H9 (cell line): ENCODE measurements around the gene ATF6. TPM values are rescaled to one million over a fixed set of nuclear protein-coding genes. Genes with fewer than 3 reads are reported as not detected.

ENCODE experiments used
- DNase-seq: peaks from one replicate; pipeline ENCODE4 v3.0.0-alpha.2; 2017
- H2AFZ ChIP-seq: one replicate; pipeline ENCODE4 v1.6.1; 2013; ENCODE audit warnings: mild to moderate bottlenecking, low read length, control low read depth, moderate library complexity
- H2AK5ac ChIP-seq: 2 replicates; pipeline ENCODE4 v1.6.1; 2013; ENCODE audit warnings: low read length, control low read depth, mixed read lengths; ENCODE audit not compliant: insufficient read length
- H2BK120ac ChIP-seq: one replicate; pipeline ENCODE4 v1.6.1; 2013; ENCODE audit warnings: low read depth, mild to moderate bottlenecking, low read length, control low read depth, inconsistent platforms; ENCODE audit not compliant: poor library complexity, severe bottlenecking
- H2BK12ac ChIP-seq: 2 replicates; pipeline ENCODE4 v1.6.1; 2013; ENCODE audit warnings: low read length, control low read depth, mixed read lengths, low read depth; ENCODE audit not compliant: insufficient read length
- H2BK15ac ChIP-seq: 2 replicates; pipeline ENCODE4 v1.6.1; 2013; ENCODE audit warnings: low read depth, low read length, control low read depth
- H2BK20ac ChIP-seq: one replicate; pipeline ENCODE4 v1.6.1; 2013; ENCODE audit warnings: low read depth, mild to moderate bottlenecking, low read length, control low read depth, inconsistent platforms; ENCODE audit not compliant: poor library complexity, severe bottlenecking
- H2BK5ac ChIP-seq: 2 replicates; pipeline ENCODE4 v1.6.1; 2013; ENCODE audit warnings: low read length, control low read depth, mixed read lengths; ENCODE audit not compliant: insufficient read length
- H3K14ac ChIP-seq: 2 replicates; pipeline ENCODE4 v1.6.1; 2013; ENCODE audit warnings: low read length, control low read depth; ENCODE audit not compliant: insufficient read depth
- H3K18ac ChIP-seq: 2 replicates; pipeline ENCODE4 v1.6.1; 2013; ENCODE audit warnings: low read depth, mild to moderate bottlenecking, mixed read lengths, low read length, control low read depth; ENCODE audit not compliant: insufficient read length
- H3K23ac ChIP-seq: 2 replicates; pipeline ENCODE4 v1.6.1; 2013; ENCODE audit warnings: low read length, control low read depth, mixed read lengths, low read depth; ENCODE audit not compliant: insufficient read length
- H3K23me2 ChIP-seq: 2 replicates; pipeline ENCODE4 v1.6.1; 2013; ENCODE audit warnings: low read depth, mild to moderate bottlenecking, mixed read lengths, low read length, control low read depth; ENCODE audit not compliant: insufficient read length, poor library complexity, severe bottlenecking
- H3K27ac ChIP-seq: 2 replicates; pipeline ENCODE4 v1.5.1; 2013; ENCODE audit warnings: low read length, control low read depth, mixed read lengths, low read depth; ENCODE audit not compliant: insufficient read length
- H3K27me3 ChIP-seq: 2 replicates; pipeline ENCODE4 v1.6.1; 2013; ENCODE audit warnings: low read length, control low read depth, inconsistent platforms; ENCODE audit not compliant: insufficient read depth
- H3K4ac ChIP-seq: 2 replicates; pipeline ENCODE4 v1.6.1; 2013; ENCODE audit warnings: low read depth, mild to moderate bottlenecking, control low read depth, inconsistent platforms, low read length, moderate library complexity
- H3K4me1 ChIP-seq: 2 replicates; pipeline ENCODE4 v1.6.1; 2013; ENCODE audit warnings: low read length, control low read depth, inconsistent platforms; ENCODE audit not compliant: insufficient read depth
- H3K4me2 ChIP-seq: 2 replicates; pipeline ENCODE4 v1.6.1; 2013; ENCODE audit warnings: low read length, control low read depth, mixed read lengths; ENCODE audit not compliant: insufficient read length, insufficient read depth
- H3K56ac ChIP-seq: 2 replicates; pipeline ENCODE4 v1.6.1; 2013; ENCODE audit warnings: low read depth, mild to moderate bottlenecking, mixed read lengths, low read length, control low read depth; ENCODE audit not compliant: insufficient read length
- H3K79me1 ChIP-seq: 2 replicates; pipeline ENCODE4 v1.6.1; 2013; ENCODE audit warnings: low read depth, mild to moderate bottlenecking, moderate library complexity, low read length, control low read depth, inconsistent platforms; ENCODE audit not compliant: insufficient read depth, poor library complexity, severe bottlenecking
- H3K79me2 ChIP-seq: 2 replicates; pipeline ENCODE4 v1.6.1; 2013; ENCODE audit warnings: low read length, control low read depth, inconsistent platforms; ENCODE audit not compliant: insufficient read depth
- H3K9ac ChIP-seq: 2 replicates; pipeline ENCODE4 v1.6.1; 2013; ENCODE audit warnings: low read length, control low read depth, mixed read lengths; ENCODE audit not compliant: insufficient read length; ENCODE audit errors: extremely low read depth
- H3K9me3 ChIP-seq: one replicate; pipeline ENCODE4 v1.6.1; 2013; ENCODE audit warnings: low read depth, low read length, inconsistent platforms; ENCODE audit not compliant: control insufficient read depth
- H3T11ph ChIP-seq: one replicate; pipeline ENCODE4 v1.6.1; 2013; ENCODE audit warnings: mild to moderate bottlenecking, low read length, control low read depth, inconsistent platforms
- H4K20me1 ChIP-seq: one replicate; pipeline ENCODE4 v1.6.1; 2013; ENCODE audit not compliant: control insufficient read depth, insufficient read length, insufficient read depth
- H4K5ac ChIP-seq: 2 replicates; pipeline ENCODE4 v1.6.1; 2013; ENCODE audit warnings: low read depth, mild to moderate bottlenecking, mixed read lengths, low read length, control low read depth; ENCODE audit not compliant: insufficient read length
- H4K8ac ChIP-seq: replicated peaks from 2 replicates; pipeline ENCODE4 v1.6.1; 2013; ENCODE audit warnings: low read length, control low read depth, mixed read lengths, low read depth; ENCODE audit not compliant: insufficient read length
- H4K91ac ChIP-seq: 2 replicates; pipeline ENCODE4 v1.6.1; 2013; ENCODE audit warnings: low read depth, mild to moderate bottlenecking, moderate library complexity, mixed read lengths, low read length, control low read depth; ENCODE audit not compliant: insufficient read length
- H3K27ac Mint-ChIP-seq, 3 experiments: 2 replicates in 2 of 3; 3 replicates in 1 of 3; pipeline ENCODE4 v1.8.0; 2020 to 2021; ENCODE audit warnings: mixed read lengths in 3 of 3, mild to moderate bottlenecking in 1 of 3, moderate library complexity in 1 of 3
- H3K27me3 Mint-ChIP-seq: 2 replicates; pipeline ENCODE4 v1.8.0; 2021; ENCODE audit warnings: low read depth, mild to moderate bottlenecking, moderate library complexity, mixed read lengths
- H3K36me3 Mint-ChIP-seq, 3 experiments: 2 replicates in 2 of 3; 3 replicates in 1 of 3; pipeline ENCODE4 v1.8.0; 2020 to 2021; ENCODE audit warnings: low read depth in 3 of 3, mixed read lengths in 3 of 3; ENCODE audit not compliant: insufficient read depth in 1 of 3
- H3K4me1 Mint-ChIP-seq, 2 experiments: 2 replicates each; pipeline ENCODE4 v1.8.0; 2020; ENCODE audit warnings: mixed read lengths in 2 of 2
- H3K4me3 Mint-ChIP-seq, 2 experiments: 2 replicates in 1 of 2; 3 replicates in 1 of 2; pipeline ENCODE4 v1.8.0; 2020 to 2021; ENCODE audit warnings: mild to moderate bottlenecking in 2 of 2, mixed read lengths in 2 of 2, moderate library complexity in 1 of 2
- H3K9me3 Mint-ChIP-seq, 2 experiments: 2 replicates in 1 of 2; 3 replicates in 1 of 2; pipeline ENCODE4 v1.8.0; 2020; ENCODE audit warnings: mild to moderate bottlenecking in 2 of 2, mixed read lengths in 2 of 2, moderate library complexity in 1 of 2
- WGBS: extraction: QIAGEN DNeasy Blood & Tissue Kit; methylation state at CpG from one replicate; pipeline ENCODE4 v1.1.7; 2013; ENCODE audit warnings: missing lambda C conversion rate, low lambda C conversion rate, mixed read lengths; ENCODE audit not compliant: insufficient read length; ENCODE audit errors: extremely low coverage; 5-methylcytosine and 5-hydroxymethylcytosine counted together
- total RNA-seq: library from RNA; stranded (reverse); gene quantifications from 2 replicates; pipeline ENCODE4 v1.2.1, GENCODE V29; 2021
- TF ChIP-seq, protein P1 (sequence below): fragments of 200-600 bp; sonication (generic); conservative IDR thresholded peaks from 3 replicates; pipeline ENCODE4 v1.8.0; 2021; ENCODE audit warnings: antibody characterized with exemption, mild to moderate bottlenecking

ATF6 gene
- total RNA-seq, 1 experiment from 2014 or later, result 11.2 TPM

DNA sequence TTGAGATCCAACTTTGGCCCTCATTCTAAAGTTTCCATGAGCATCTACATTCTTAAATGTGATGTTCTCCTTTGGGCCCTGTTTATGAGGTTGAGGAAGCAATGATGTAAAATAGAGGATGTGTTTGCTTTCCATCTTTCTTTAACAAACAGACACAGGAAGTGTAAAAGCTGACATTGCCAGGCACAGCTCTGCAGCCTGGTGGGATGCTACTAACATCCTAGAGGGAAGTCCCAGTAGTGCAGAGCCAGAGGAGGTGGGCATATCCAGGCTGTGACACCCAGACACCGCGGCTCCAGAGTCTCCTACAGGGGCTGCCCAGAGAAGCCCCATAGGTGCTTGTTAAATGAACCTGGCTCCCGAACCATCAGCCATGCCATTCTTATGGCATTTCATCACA, 241.3 kb downstream of the ATF6 start:
- Histone ChIP-seq H3K23me2 (no peaks in the 10 kb centered on the region), H3K27ac (no peak overlapping the region), H3K9ac (no peak overlapping the region), H3K4me2 (no peak overlapping the region), H2AK5ac (no peak overlapping the region), H3K14ac (no peak overlapping the region), H4K5ac (no peak overlapping the region), H3K18ac (no peak overlapping the region), H3K79me2 (no peaks in the 10 kb centered on the region), H3K56ac (no peak overlapping the region), H4K8ac (no peak overlapping the region), H3K79me1 (no peaks in the 10 kb centered on the region), H3K23ac (no peak overlapping the region), H4K91ac (no peak overlapping the region), H4K20me1 (no peaks in the 10 kb centered on the region), H3K9me3 (no peaks in the 10 kb centered on the region), H3K4me1 (no peaks in the 10 kb centered on the region; the same call in 1 of the 2 replicates), H3T11ph (no peak overlapping the region), H2BK15ac (no peak overlapping the region), H2BK20ac (no peak overlapping the region), H2AFZ (no peak overlapping the region), H2BK5ac (no peak overlapping the region), H2BK120ac (no peak overlapping the region), H3K27me3 (no peaks in the 10 kb centered on the region), H3K4ac (no peak overlapping the region), H2BK12ac (no peak overlapping the region)
- Mint-ChIP-seq H3K4me1 (peaks cover 10 to 17% of the 10 kb centered on the region in 2 experiments), H3K9me3 (no peaks in the 10 kb centered on the region), H3K36me3 (no peaks in the 10 kb centered on the region; a peak in 1 of 7 replicates), H3K4me3 (no peak overlapping the region), H3K27me3 (no peaks in the 10 kb centered on the region), H3K27ac (no peak overlapping the region)
- no CpG with 5 or more reads among the region's 3 CpGs for WGBS
- TF ChIP-seq, protein P1, sequence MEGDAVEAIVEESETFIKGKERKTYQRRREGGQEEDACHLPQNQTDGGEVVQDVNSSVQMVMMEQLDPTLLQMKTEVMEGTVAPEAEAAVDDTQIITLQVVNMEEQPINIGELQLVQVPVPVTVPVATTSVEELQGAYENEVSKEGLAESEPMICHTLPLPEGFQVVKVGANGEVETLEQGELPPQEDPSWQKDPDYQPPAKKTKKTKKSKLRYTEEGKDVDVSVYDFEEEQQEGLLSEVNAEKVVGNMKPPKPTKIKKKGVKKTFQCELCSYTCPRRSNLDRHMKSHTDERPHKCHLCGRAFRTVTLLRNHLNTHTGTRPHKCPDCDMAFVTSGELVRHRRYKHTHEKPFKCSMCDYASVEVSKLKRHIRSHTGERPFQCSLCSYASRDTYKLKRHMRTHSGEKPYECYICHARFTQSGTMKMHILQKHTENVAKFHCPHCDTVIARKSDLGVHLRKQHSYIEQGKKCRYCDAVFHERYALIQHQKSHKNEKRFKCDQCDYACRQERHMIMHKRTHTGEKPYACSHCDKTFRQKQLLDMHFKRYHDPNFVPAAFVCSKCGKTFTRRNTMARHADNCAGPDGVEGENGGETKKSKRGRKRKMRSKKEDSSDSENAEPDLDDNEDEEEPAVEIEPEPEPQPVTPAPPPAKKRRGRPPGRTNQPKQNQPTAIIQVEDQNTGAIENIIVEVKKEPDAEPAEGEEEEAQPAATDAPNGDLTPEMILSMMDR, result no peak
- no peak for DNase-seq
